HG03575 (cell line): ENCODE measurements around the gene B9D1.

Experiments
- ATAC-seq: cut with Tn5 transposase; IDR thresholded peaks from one replicate; pipeline ENCODE4 v1.9.1; 2021; ENCODE audit not compliant: unreplicated experiment, insufficient number of reproducible peaks, low FRiP score; ENCODE audit errors: extremely low read depth

The B9D1 gene

DNA sequence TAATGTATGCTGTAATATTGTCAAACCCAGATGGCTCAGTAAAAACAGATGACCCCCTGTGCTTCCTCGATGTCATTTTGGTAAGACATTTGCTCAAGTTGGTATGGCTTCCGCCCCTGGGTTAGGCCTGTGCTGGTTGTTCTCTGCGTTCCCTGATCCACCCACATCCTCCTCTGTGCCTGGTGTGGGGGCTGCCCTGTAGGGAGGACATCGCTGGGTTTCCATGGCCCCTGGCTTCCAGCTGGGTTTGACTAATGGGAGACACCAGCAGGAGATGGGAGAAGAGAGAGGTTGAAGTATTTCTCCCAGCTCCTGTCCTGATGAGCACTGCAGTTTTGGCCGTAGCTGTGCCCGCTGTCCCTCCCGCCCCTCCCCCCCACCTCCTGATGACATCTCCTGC lies 28.9 kb upstream of the B9D1 start:
- ATAC-seq = no peak

- no peak for ATAC-seq
These were observed 28.4 kb upstream of the B9D1 start for GRCh38 chr17:19390951-19391350.

GRCh38 chr17:19388791-19389785 lies 26.6 kb upstream of the B9D1 start:
- ATAC-seq = no peak

DNA sequence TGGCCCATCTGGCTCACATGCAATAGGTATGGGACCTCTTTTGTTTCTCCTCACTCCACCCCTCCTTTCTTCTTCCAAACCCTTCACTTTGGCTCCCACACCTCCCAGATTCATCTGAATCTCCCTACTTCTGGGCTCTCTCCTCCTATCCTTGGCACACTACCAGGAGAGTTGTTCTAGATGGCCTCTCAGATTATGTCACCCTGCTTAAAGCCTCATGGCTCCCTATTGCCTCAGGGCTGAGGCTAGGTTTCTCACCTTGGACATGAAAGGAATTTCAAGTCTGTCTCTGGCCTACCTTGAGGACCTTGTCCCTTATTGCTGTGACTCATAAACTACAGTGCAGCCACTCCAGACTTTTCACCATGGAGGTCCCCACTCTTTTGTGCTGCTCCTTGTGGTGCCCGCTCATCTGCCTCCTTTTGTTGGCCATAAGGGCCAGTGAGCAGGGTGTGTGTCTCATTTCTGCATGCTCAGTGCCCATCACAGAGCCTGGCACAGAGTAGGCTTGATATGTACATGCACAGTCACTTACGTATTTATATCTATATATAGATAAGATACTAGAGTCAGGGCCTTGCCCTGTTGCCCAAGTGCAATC lies 25.5 kb upstream of the B9D1 start:
- no peak for ATAC-seq

GRCh38 chr17:19386974-19387920 lies 24.7 kb upstream of the B9D1 start, which contains the start of gene MFAP4:
Gene MFAP4, minus strand, starts transcription at chr17:19387190. Its CDS starts 35 bp downstream, at chr17:19387155.
- no peak for ATAC-seq

- ATAC-seq = no peak
These were observed 23.8 kb upstream of the B9D1 start for GRCh38 chr17:19386051-19386929.

GRCh38 chr17:19385521-19385983 lies 23.0 kb upstream of the B9D1 start:
- ATAC-seq = no peak

- no peak for ATAC-seq
These were observed 22.3 kb upstream of the B9D1 start for GRCh38 chr17:19384723-19385391.

- no peak for ATAC-seq
These were observed 21.4 kb upstream of the B9D1 start for GRCh38 chr17:19383681-19384470.

DNA sequence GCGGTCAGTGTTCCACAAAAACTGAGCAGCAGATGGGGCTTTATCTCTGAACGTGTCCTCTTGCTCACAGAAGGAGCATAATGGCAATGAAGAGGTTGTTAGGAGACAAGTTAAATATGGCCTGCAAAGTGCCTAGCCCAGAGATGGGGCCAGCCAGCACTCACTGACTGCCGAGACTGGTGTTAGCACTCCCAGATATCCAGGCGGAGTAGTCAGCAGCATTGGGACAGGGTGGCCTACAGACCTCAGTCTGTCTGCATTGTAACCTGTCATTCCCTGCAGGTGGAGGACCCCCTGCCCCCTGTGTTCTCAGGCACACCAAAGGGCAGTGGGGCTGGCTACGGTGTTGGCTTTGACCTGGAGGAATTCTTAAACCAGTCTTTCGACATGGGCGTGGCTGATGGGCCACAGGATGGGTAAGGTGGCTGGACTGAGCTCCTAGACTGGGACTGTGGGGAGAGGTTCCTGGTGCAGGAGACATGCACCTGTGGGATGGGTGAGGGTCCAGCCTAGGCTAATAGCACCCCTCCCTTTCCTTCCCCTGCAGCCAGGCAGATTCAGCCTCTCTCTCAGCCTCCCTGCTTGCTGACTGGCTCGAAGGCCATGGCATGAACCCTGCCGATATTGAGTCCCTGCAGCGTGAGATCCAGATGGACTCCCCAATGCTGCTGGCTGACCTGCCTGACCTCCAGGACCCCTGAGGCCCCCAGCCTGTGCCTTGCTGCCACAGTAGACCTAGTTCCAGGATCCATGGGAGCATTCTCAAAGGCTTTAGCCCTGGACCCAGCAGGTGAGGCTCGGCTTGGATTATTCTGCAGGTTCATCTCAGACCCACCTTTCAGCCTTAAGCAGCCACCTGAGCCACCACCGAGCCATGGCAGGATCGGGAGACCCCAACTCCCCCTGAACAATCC lies 20.3 kb upstream of the B9D1 start:
- no peak for ATAC-seq

GRCh38 chr17:19381741-19382444 lies 19.4 kb upstream of the B9D1 start:
- ATAC-seq = no peak

DNA sequence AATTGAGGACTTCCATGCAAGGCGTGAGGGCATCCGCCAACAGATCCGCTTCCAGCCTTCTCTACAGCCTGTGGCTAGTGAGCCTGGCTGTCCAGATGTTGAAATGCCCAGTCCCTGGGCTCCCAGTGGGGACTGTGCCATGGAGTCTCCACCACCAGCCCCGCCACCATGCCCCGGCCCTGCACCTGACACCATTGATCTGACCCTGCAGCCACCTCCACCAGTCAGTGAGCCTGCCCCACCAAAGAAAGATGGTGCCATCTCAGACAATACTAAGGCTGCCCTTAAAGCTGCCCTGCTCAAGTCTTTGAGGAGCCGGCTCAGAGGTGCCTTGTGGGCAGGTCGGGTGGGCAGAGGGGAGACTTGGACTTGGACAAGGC lies 18.8 kb upstream of the B9D1 start:
- ATAC-seq = no peak

- ATAC-seq = no peak
These were observed 18.2 kb upstream of the B9D1 start for GRCh38 chr17:19380481-19381301.

GRCh38 chr17:19379361-19380065 lies 17.0 kb upstream of the B9D1 start:
- ATAC-seq = no peak
